Thoracic aorta (tissue), 2 donors: ENCODE results near the gene GPR153. TPM values are rescaled to one million over a fixed set of nuclear protein-coding genes. Genes with fewer than 3 reads are reported as not detected.

Source experiments
- ATAC-seq: fragments of 150-250 bp; one replicate; pipeline ENCODE4 v1.8.0; 2017; ENCODE audit warnings: low read depth; ENCODE audit not compliant: insufficient number of reproducible peaks, low FRiP score
- DNase-seq: peaks from one replicate; pipeline ENCODE4 v3.0.0-alpha.2; 2020; ENCODE audit warnings: low spot score
- H3K27ac ChIP-seq, 2 donors: fragments of 200-600 bp; sonication (generic); 1 replicate in 1 of 2; 2 replicates in 1 of 2; pipeline ENCODE4 v1.5.1; 2016; ENCODE audit warnings: mild to moderate bottlenecking in 2 of 2, moderate library complexity in 2 of 2
- H3K27me3 ChIP-seq: fragments of 200-600 bp; sonication (generic); replicated peaks from 2 replicates; pipeline ENCODE4 v1.6.0; 2016; ENCODE audit warnings: mild to moderate bottlenecking; ENCODE audit not compliant: insufficient read depth
- H3K36me3 ChIP-seq: fragments of 200-600 bp; sonication (generic); one replicate; pipeline ENCODE4 v1.5.1; 2016
- H3K4me1 ChIP-seq, 2 donors: fragments of 200-600 bp; sonication (generic); 1 replicate in 1 of 2; 2 replicates in 1 of 2; pipeline versions ENCODE4 v1.5.1 to v1.6.0; 2016; ENCODE audit warnings: low read depth in 2 of 2, mild to moderate bottlenecking in 1 of 2; ENCODE audit not compliant: control insufficient read depth in 1 of 2
- H3K4me3 ChIP-seq: fragments of 200-600 bp; sonication (generic); 2 replicates; pipeline ENCODE4 v1.5.1; 2016; ENCODE audit warnings: mild to moderate bottlenecking
- H3K9me3 ChIP-seq: fragments of 200-600 bp; sonication (generic); 2 replicates; pipeline ENCODE4 v1.5.1; 2016
- CTCF ChIP-seq: fragments of 200-600 bp; sonication (generic); IDR thresholded peaks from one replicate; pipeline ENCODE4 v1.5.1; 2019; ENCODE audit warnings: antibody characterized with exemption
- total RNA-seq, 2 donors: library from RNA; depleted of rRNA; stranded (reverse); fragments of >200 nt; gene quantifications; one replicate each; pipeline versions ENCODE4 v1.1.0 to v1.2.3, GENCODE V29; 2016

Gene GPR153
- total RNA-seq, 2 donors from 2014 or later, result 4.6 to 4.7 TPM

GRCh38 chr1:6275826-6276782 lies 15.2 kb upstream of the GPR153 start:
- Histone ChIP-seq H3K27me3 (no peaks in the 10 kb centered on the region), H3K4me3 (peak overlapping the region; percentile 46), H3K4me1 (peaks cover 7 to 12% of the 10 kb centered on the region in 2 donors), H3K9me3 (no peaks in the 10 kb centered on the region), H3K36me3 (no peaks in the 10 kb centered on the region), H3K27ac (peak overlapping the region in 1 of 2 donors; percentile 43)
- TF ChIP-seq CTCF, result no peak
- no peak for DNase-seq
- ATAC-seq, result no peak

DNA sequence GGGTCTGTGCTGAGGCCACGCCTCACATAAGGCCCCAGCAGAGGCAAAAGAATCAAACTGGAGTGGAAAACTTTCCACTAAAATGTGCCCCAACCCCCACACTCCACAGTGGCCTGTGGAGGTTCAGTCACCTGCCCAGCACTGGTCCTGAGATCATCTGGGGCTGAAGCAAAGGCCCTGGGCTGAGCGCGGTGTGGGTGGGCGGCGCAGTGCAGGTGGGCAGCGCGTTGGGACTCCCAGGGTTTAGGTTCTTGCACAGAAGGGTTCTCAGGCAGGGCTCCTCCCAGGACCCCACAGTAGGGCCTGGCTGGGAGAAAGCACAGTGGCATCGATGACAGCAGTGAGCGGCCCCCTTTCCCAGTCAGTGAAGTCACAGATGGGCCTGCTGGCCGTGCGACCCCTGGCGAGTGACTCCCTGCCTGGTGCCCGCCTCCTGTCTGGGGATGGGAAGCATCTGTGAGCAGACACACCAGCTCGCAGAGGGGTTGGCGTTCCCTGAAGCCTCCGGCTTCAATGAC lies 13.8 kb upstream of the GPR153 start:
- Histone ChIP-seq H3K9me3 (no peaks in the 10 kb centered on the region), H3K27me3 (no peaks in the 10 kb centered on the region), H3K27ac (no peak overlapping the region), H3K4me1 (peaks cover 7 to 12% of the 10 kb centered on the region in 2 donors), H3K4me3 (no peak overlapping the region), H3K36me3 (no peaks in the 10 kb centered on the region)
- no peak for ATAC-seq
- no peak for TF ChIP-seq CTCF
- no peak for DNase-seq

DNA sequence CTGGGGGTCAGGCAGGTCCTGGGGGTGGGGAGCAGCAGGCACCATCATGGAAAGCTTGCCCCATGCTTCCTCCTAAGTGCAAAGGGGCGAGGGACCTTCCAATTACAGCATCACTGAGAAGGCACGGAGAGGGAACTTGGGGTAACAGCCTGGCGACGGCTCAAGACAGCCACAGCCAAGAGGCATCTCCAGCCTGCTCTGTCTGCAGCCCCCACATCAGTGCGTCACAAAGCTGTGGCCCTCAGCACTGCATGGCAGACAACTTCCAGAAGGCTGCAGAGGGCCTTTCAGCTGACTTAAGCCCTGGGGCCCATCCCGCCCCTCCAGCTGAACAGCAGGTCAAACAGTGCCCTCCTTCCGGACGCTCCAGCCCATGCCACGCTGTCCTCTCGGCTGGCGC lies 13.2 kb upstream of the GPR153 start:
- ATAC-seq (no peak), DNase-seq (no peak)
- no peak for TF ChIP-seq CTCF
- Histone ChIP-seq H3K9me3 (no peaks in the 10 kb centered on the region), H3K36me3 (no peaks in the 10 kb centered on the region), H3K4me1 (peaks cover 7 to 12% of the 10 kb centered on the region in 2 donors), H3K27ac (no peak overlapping the region), H3K27me3 (no peaks in the 10 kb centered on the region), H3K4me3 (no peak overlapping the region)

GRCh38 chr1:6273380-6273891 lies 12.5 kb upstream of the GPR153 start:
- Histone ChIP-seq H3K9me3 (no peaks in the 10 kb centered on the region), H3K27me3 (no peaks in the 10 kb centered on the region), H3K27ac (no peak overlapping the region), H3K4me1 (peaks cover 7 to 12% of the 10 kb centered on the region in 2 donors), H3K36me3 (no peaks in the 10 kb centered on the region), H3K4me3 (no peak overlapping the region)
- TF ChIP-seq CTCF, result no peak
- no peak for DNase-seq
- no peak for ATAC-seq

- no peak for TF ChIP-seq CTCF
- ATAC-seq (no peak), DNase-seq (no peak)
- no peak overlapping the region for H3K27ac ChIP-seq
- no peak overlapping the region for H3K4me3 ChIP-seq
- H3K27me3 ChIP-seq, result no peaks in the 10 kb centered on the region
- no peaks in the 10 kb centered on the region for H3K36me3 ChIP-seq
- H3K9me3 ChIP-seq, result no peaks in the 10 kb centered on the region
- peaks cover 7 to 12% of the 10 kb centered on the region in 2 donors for H3K4me1 ChIP-seq
These were observed 12.0 kb upstream of the GPR153 start for GRCh38 chr1:6272868-6273267.
